LHCN-M2 (cell line): ENCODE data around the gene PROKR2. TPM values are rescaled to one million over a fixed set of nuclear protein-coding genes. Genes with fewer than 3 reads are reported as not detected.

Source experiments
- DNase-seq: peaks from one replicate; pipeline ENCODE4 v3.0.0-alpha.2; 2012; ENCODE audit warnings: low read depth
- total RNA-seq: library from RNA; depleted of rRNA; stranded (reverse); fragments of >200 nt; gene quantifications from 2 replicates; pipeline ENCODE4 v1.2.3, GENCODE V29; 2014; rRNA removed

The PROKR2 gene
- total RNA-seq, 1 experiment from 2014 or later: not detected

DNA sequence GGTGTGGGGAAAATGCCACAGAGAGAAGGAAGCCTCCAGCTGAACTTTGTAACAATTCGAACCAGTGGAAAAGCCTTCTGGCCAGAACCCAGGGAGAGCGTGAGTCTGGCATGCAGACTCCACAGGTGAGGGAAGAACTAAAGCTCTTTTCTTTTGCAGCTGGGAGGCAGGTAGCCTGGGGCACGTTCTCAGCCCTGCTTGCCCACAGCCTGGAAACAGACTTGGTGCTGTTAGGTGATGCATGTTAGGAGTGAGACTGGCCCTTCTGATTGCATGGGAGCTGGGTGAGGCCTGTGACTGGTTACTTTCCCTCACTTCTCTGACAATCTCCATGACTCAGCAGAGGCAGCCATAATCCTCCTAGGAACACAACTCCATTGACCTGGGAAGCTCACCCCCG is 34.2 kb downstream of the PROKR2 start:
- no peak for DNase-seq

DNA sequence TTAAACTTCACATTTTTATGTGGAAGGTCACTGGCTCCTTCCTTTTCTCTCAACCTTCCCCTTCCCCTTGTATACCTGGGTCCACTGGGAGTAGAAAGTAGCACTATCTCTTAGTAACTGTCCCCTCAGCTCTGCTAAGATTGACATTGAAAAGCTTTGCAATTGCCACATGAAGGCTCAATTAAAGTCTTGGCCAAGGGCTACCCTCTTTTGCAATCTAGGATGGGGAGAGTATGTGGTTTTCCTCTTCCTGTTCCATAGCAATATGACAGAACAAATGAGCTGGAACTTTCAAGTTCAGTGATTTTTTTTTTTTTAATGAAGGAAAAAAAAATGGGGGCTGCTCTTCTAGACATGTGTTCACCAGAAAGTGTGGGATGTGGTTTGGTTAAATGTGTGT is 37.1 kb downstream of the PROKR2 start:
- no peak for DNase-seq

DNA sequence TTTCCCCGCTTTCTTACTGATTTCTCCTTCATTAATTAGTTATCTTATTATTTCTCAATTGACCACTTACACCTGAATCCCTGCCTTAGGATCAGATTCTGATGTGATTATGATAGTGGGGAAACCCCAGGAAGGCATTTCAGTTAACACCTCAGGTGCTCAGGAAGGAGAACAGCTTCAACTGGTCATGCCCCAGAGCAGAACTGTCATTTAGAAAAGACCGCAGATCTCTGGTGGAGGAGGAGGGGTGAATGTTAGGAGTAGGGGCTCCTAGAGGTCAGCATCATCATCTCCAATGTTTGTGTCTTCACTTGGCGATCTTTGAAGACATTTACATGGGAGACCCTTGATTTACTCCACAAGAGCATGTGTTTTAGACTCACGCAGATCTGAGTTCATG is 44.5 kb downstream of the PROKR2 start:
- no peak for DNase-seq

DNA sequence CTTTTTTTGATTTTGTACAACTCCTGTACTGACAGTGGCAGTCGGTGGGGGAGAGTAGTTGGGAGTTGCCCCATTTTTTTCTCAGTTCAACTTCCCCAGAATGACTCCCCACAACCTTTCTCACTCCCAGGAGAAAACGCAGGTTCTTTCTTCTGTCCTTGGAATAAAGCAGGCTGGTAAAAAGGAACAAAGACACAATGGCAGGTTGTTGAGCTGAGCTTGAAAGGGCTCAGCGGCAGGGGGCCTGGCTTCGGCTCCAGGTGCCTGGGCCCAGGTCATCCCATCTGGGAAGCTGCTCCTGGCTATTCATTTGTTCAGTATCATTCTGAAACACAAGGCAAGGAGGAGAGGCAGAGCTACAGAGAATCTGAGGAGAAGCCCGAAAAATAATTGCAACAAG is 46.2 kb downstream of the PROKR2 start:
- DNase-seq: no peak

DNA sequence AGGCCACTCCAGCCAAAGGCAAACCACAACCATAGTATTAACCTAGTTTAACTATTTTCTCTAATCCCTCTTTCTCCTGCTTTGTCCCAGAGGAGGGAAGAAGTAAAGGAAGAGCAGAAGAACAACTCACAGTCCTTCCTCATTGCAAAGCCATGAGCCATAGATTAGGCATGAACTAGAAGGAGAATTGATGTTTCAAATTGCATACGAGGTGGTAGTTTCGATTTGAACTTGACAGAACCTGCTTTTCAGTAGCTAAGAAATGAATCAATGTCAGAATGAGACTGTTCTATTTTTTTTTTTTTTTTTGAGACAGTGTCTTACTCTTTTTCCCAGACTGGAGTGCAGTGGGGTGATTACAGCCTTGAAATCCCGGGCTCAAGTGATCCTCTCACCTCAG is 48.3 kb downstream of the PROKR2 start:
- no peak for DNase-seq

DNA sequence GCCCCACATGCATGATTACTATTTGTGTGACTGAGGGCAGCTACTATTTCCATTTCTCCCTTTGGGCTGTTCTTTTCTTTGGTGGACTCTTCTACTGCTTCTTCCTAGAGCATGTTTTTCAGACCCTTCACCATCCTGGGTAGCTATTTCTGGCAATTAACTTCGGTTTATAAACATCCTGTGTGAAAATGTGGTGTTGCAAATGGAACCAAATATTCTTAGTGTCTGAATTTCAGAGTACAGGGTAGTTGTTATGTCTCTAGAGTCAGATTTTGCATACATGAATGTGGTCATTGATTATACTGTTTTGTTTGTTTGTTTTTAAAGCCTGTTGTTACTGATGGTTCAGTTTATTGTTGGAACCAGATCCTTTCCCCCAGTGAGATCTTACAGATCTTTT is 49.7 kb downstream of the PROKR2 start:
- DNase-seq: no peak

Other genes starting within 250 kb of the PROKR2 start
- gene TMEM230, start 203.9 kb downstream of the PROKR2 start, total RNA-seq: 111 and 137 TPM in 2 replicates
- gene PCNA, start 197.0 kb downstream of the PROKR2 start, total RNA-seq: 395 and 397 TPM in 2 replicates
- 17.5 and 19.7 TPM in 2 replicates for gene CDS2, start 189.9 kb downstream of the PROKR2 start, total RNA-seq